ENCODE measurements around the gene CD300LF. TPM values are rescaled to one million over a fixed set of nuclear protein-coding genes. Genes with fewer than 3 reads are reported as not detected.

Gene CD300LF
- total RNA-seq, 4 donors from 2014 or later, result 1.1 to 1.7 TPM; not detected in 2

GRCh38 chr17:74729368-74729767, 16.6 kb upstream of the CD300LF start:
- peaks cover 0 to 7% (median 3%) of the 10 kb centered on the region in 4 donors for H3K4me1 ChIP-seq
- H3K36me3 ChIP-seq, result no peaks in the 10 kb centered on the region
- H3K27me3 ChIP-seq, result no peaks in the 10 kb centered on the region
- no peak for DNase-seq
- no peak overlapping the region for H3K27ac ChIP-seq
- no peaks in the 10 kb centered on the region for H3K9me3 ChIP-seq
- H3K4me3 ChIP-seq, result no peak overlapping the region
- TF ChIP-seq POLR2A (IDR thresholded peaks at IDR 0.05), result no peak
- no peak for TF ChIP-seq CTCF (IDR thresholded peaks at IDR 0.05)

- Histone ChIP-seq H3K4me1 (peaks cover 0 to 7% (median 3%) of the 10 kb centered on the region in 4 donors), H3K9me3 (no peaks in the 10 kb centered on the region), H3K4me3 (no peak overlapping the region), H3K27me3 (no peaks in the 10 kb centered on the region), H3K27ac (no peak overlapping the region), H3K36me3 (no peaks in the 10 kb centered on the region)
- no peak for TF ChIP-seq CTCF (IDR thresholded peaks at IDR 0.05)
- TF ChIP-seq POLR2A (IDR thresholded peaks at IDR 0.05), result no peak
- no peak for DNase-seq
Measured at GRCh38 chr17:74728702-74729075, 16.0 kb upstream of the CD300LF start.

GRCh38 chr17:74728033-74728701, 15.4 kb upstream of the CD300LF start:
- no peaks in the 10 kb centered on the region for H3K27me3 ChIP-seq
- peaks cover 0 to 7% (median 3%) of the 10 kb centered on the region in 4 donors for H3K4me1 ChIP-seq
- H3K4me3 ChIP-seq, result no peak overlapping the region
- H3K27ac ChIP-seq, result no peak overlapping the region
- no peak for DNase-seq
- H3K36me3 ChIP-seq, result no peaks in the 10 kb centered on the region
- no peak for TF ChIP-seq POLR2A (IDR thresholded peaks at IDR 0.05)
- no peak for TF ChIP-seq CTCF (IDR thresholded peaks at IDR 0.05)
- H3K9me3 ChIP-seq, result no peaks in the 10 kb centered on the region

- H3K27me3 ChIP-seq, result no peaks in the 10 kb centered on the region
- TF ChIP-seq CTCF (IDR thresholded peaks at IDR 0.05), result no peak
- TF ChIP-seq POLR2A (IDR thresholded peaks at IDR 0.05), result no peak
- H3K4me3 ChIP-seq, result no peak overlapping the region
- DNase-seq, result no peak
- H3K36me3 ChIP-seq, result no peaks in the 10 kb centered on the region
- H3K9me3 ChIP-seq, result no peaks in the 10 kb centered on the region
- no peaks in the 10 kb centered on the region for H3K4me1 ChIP-seq
- H3K27ac ChIP-seq, result no peak overlapping the region
Measured at GRCh38 chr17:74725111-74725510, 12.4 kb upstream of the CD300LF start.

GRCh38 chr17:74723891-74724290, 11.2 kb upstream of the CD300LF start:
- Histone ChIP-seq H3K4me3 (no peak overlapping the region), H3K4me1 (no peaks in the 10 kb centered on the region), H3K36me3 (no peaks in the 10 kb centered on the region), H3K9me3 (no peaks in the 10 kb centered on the region), H3K27me3 (no peaks in the 10 kb centered on the region), H3K27ac (no peak overlapping the region)
- DNase-seq, result no peak
- no peak for TF ChIP-seq CTCF (IDR thresholded peaks at IDR 0.05)
- no peak for TF ChIP-seq POLR2A (IDR thresholded peaks at IDR 0.05)

GRCh38 chr17:74722782-74723181, 10.1 kb upstream of the CD300LF start:
- no peaks in the 10 kb centered on the region for H3K4me1 ChIP-seq
- DNase-seq, result no peak
- TF ChIP-seq POLR2A (IDR thresholded peaks at IDR 0.05) (no peak), CTCF (IDR thresholded peaks at IDR 0.05) (no peak)
- no peaks in the 10 kb centered on the region for H3K9me3 ChIP-seq
- no peak overlapping the region for H3K27ac ChIP-seq
- H3K4me3 ChIP-seq, result no peak overlapping the region
- no peaks in the 10 kb centered on the region for H3K27me3 ChIP-seq
- H3K36me3 ChIP-seq, result no peaks in the 10 kb centered on the region
